Activated CD8-positive, alpha-beta memory T cell treated with anti-CD3 and anti-CD28 coated beads, Interleukin-2, amount 50 U/mL, for 24 hours (primary cell): ENCODE measurements around the gene PIM1.
"Not testable (repeated sequence)": the region's sequence is repeated elsewhere in the genome, so short reads cannot be mapped to it uniquely, and the experiment has no call there.

Source experiments
- DNase-seq: peaks from one replicate; pipeline ENCODE4 v3.0.0-alpha.2; 2020; ENCODE audit errors: extremely low read depth

PIM1 gene

GRCh38 chr6:37188962-37189510 lies 19.1 kb downstream of the PIM1 start:
- no peak for DNase-seq

GRCh38 chr6:37190159-37190535 lies 20.2 kb downstream of the PIM1 start:
- no peak for DNase-seq

- DNase-seq, result no peak
These were observed 22.7 kb downstream of the PIM1 start for GRCh38 chr6:37192666-37193065.

- not testable (repeated sequence) for DNase-seq
These were observed 24.9 kb downstream of the PIM1 start for GRCh38 chr6:37194886-37195285.

GRCh38 chr6:37196451-37196850 lies 26.5 kb downstream of the PIM1 start:
- not testable (repeated sequence) for DNase-seq

- DNase-seq, result no peak
These were observed 30.1 kb downstream of the PIM1 start for GRCh38 chr6:37200085-37200484.

- DNase-seq, result no peak
These were observed 31.8 kb downstream of the PIM1 start for GRCh38 chr6:37201726-37202125.

GRCh38 chr6:37202788-37203491 lies 33.0 kb downstream of the PIM1 start:
- DNase-seq, result no peak

GRCh38 chr6:37204014-37204751 lies 34.2 kb downstream of the PIM1 start:
- no peak for DNase-seq

GRCh38 chr6:37205175-37205996 lies 35.4 kb downstream of the PIM1 start:
- no peak for DNase-seq

GRCh38 chr6:37205997-37206340 lies 36.0 kb downstream of the PIM1 start:
- no peak for DNase-seq

- no peak for DNase-seq
These were observed 36.7 kb downstream of the PIM1 start for GRCh38 chr6:37206622-37207021.

- DNase-seq, result peak; percentile 85
These were observed 38.0 kb downstream of the PIM1 start for GRCh38 chr6:37207903-37208456.

- no peak for DNase-seq
These were observed 38.8 kb downstream of the PIM1 start for GRCh38 chr6:37208793-37209192.

- DNase-seq, result no peak
These were observed 39.7 kb downstream of the PIM1 start for GRCh38 chr6:37209461-37210205.

GRCh38 chr6:37210313-37210968 lies 40.5 kb downstream of the PIM1 start:
- DNase-seq, result peak; percentile 61

GRCh38 chr6:37212268-37212667 lies 42.3 kb downstream of the PIM1 start:
- no peak for DNase-seq

- DNase-seq, result no peak
These were observed 48.1 kb downstream of the PIM1 start for GRCh38 chr6:37218061-37218460.

GRCh38 chr6:37218511-37218910 lies 48.6 kb downstream of the PIM1 start:
- DNase-seq, result no peak

- DNase-seq, result no peak
These were observed 51.7 kb downstream of the PIM1 start for GRCh38 chr6:37221585-37222124.
